Loucy (cell line): ENCODE data around the gene NCAM1.

Experiments
- H2AFZ ChIP-seq: fragments of 200-600 bp; sonication (generic); 2 replicates; pipeline ENCODE4 v1.6.0; 2016; ENCODE audit warnings: antibody characterized with exemption, mild to moderate bottlenecking, low read length, moderate library complexity
- H3F3A ChIP-seq: fragments of 200-600 bp; 2 replicates; pipeline ENCODE4 v1.6.0; 2016; ENCODE audit warnings: antibody characterized with exemption, low read depth, mild to moderate bottlenecking
- H3K27me3 ChIP-seq: fragments of 200-600 bp; sonication (generic); 2 replicates; pipeline ENCODE4 v1.6.1; 2014; ENCODE audit warnings: low read length, mild to moderate bottlenecking; ENCODE audit not compliant: insufficient read depth, poor library complexity, severe bottlenecking
- H3K36me3 ChIP-seq: fragments of 200-600 bp; sonication (generic); 2 replicates; pipeline ENCODE4 v1.6.1; 2016; ENCODE audit warnings: low read length; ENCODE audit not compliant: insufficient read depth
- H3K4me1 ChIP-seq: fragments of 200-600 bp; sonication (generic); 2 replicates; pipeline ENCODE4 v1.5.1; 2014; ENCODE audit warnings: low read length, mild to moderate bottlenecking; ENCODE audit not compliant: insufficient read depth, poor library complexity, severe bottlenecking
- H3K4me2 ChIP-seq: fragments of 200-600 bp; sonication (generic); 2 replicates; pipeline ENCODE4 v1.6.0; 2014; ENCODE audit warnings: antibody characterized with exemption, low read length, low read depth, mild to moderate bottlenecking; ENCODE audit not compliant: poor library complexity, severe bottlenecking
- H3K4me3 ChIP-seq: fragments of 200-600 bp; sonication (generic); 2 replicates; pipeline ENCODE4 v1.5.1; 2014; ENCODE audit warnings: low read length, mild to moderate bottlenecking, mixed read lengths; ENCODE audit not compliant: poor library complexity, severe bottlenecking
- H3K79me2 ChIP-seq: fragments of 200-600 bp; sonication (generic); 2 replicates; pipeline ENCODE4 v1.6.1; 2014; ENCODE audit warnings: low read length; ENCODE audit not compliant: insufficient read depth
- H3K9ac ChIP-seq: fragments of 200-600 bp; sonication (generic); 2 replicates; pipeline ENCODE4 v1.6.0; 2014; ENCODE audit warnings: mild to moderate bottlenecking, low read depth, low read length, moderate library complexity; ENCODE audit not compliant: poor library complexity, severe bottlenecking
- H3K9me2 ChIP-seq: fragments of 200-600 bp; sonication (generic); replicated peaks from 2 replicates; pipeline ENCODE4 v1.6.1; 2016; ENCODE audit warnings: low read depth, low read length, mixed read lengths
- H3K9me3 ChIP-seq: fragments of 200-600 bp; sonication (generic); 2 replicates; pipeline ENCODE4 v1.6.1; 2014; ENCODE audit warnings: mild to moderate bottlenecking, antibody characterized with exemption, low read length, low read depth; ENCODE audit not compliant: insufficient read depth
- H4K20me1 ChIP-seq: fragments of 200-600 bp; sonication (generic); 2 replicates; pipeline ENCODE4 v1.6.0; 2014; ENCODE audit warnings: antibody characterized with exemption, low read length, mild to moderate bottlenecking; ENCODE audit not compliant: insufficient read depth, poor library complexity, severe bottlenecking
- CTCF ChIP-seq: fragments of 200-600 bp; sonication (generic); conservative IDR thresholded peaks from 2 replicates; pipeline ENCODE4 v1.5.1; 2014; ENCODE audit warnings: mild to moderate bottlenecking, antibody characterized with exemption, low read length
- EZH2phosphoT487 ChIP-seq: fragments of 200-600 bp; IDR thresholded peaks from 2 replicates; pipeline ENCODE4 v1.6.1; 2018; ENCODE audit warnings: antibody characterized with exemption, mild to moderate bottlenecking, moderate library complexity, borderline replicate concordance

The NCAM1 gene

GRCh38 chr11:113124578-113124977, 163.4 kb downstream of the NCAM1 start:
- H3K79me2 ChIP-seq = no peaks in the 10 kb centered on the region
- no peaks in the 10 kb centered on the region for H3K4me1 ChIP-seq
- TF ChIP-seq EZH2phosphoT487 = no peak
- TF ChIP-seq CTCF = no peak
- H4K20me1 ChIP-seq = no peaks in the 10 kb centered on the region
- H3K9ac ChIP-seq = no peak overlapping the region
- no peaks in the 10 kb centered on the region for H3K9me3 ChIP-seq
- H2AFZ ChIP-seq = no peak overlapping the region
- no peaks in the 10 kb centered on the region for H3K36me3 ChIP-seq
- H3F3A ChIP-seq = no peaks in the 10 kb centered on the region
- no peak overlapping the region for H3K4me3 ChIP-seq
- no peaks in the 10 kb centered on the region for H3K27me3 ChIP-seq
- no peaks in the 10 kb centered on the region for H3K9me2 ChIP-seq
- H3K4me2 ChIP-seq = no peak overlapping the region

GRCh38 chr11:113129261-113129992, 168.2 kb downstream of the NCAM1 start:
- no peak overlapping the region for H3K9ac ChIP-seq
- TF ChIP-seq CTCF (no peak), EZH2phosphoT487 (no peak)
- H3K4me2 ChIP-seq = no peak overlapping the region
- H3F3A ChIP-seq = no peaks in the 10 kb centered on the region
- H3K4me1 ChIP-seq = no peaks in the 10 kb centered on the region
- H3K36me3 ChIP-seq = no peaks in the 10 kb centered on the region
- no peaks in the 10 kb centered on the region for H3K9me2 ChIP-seq
- H4K20me1 ChIP-seq = no peaks in the 10 kb centered on the region
- no peaks in the 10 kb centered on the region for H3K79me2 ChIP-seq
- no peak overlapping the region for H2AFZ ChIP-seq
- no peaks in the 10 kb centered on the region for H3K27me3 ChIP-seq
- no peaks in the 10 kb centered on the region for H3K9me3 ChIP-seq
- H3K4me3 ChIP-seq = no peak overlapping the region

- Histone ChIP-seq H3K4me3 (no peak overlapping the region), H3K4me1 (no peaks in the 10 kb centered on the region), H3K79me2 (no peaks in the 10 kb centered on the region), H3K9ac (no peak overlapping the region), H2AFZ (no peak overlapping the region), H3K36me3 (no peaks in the 10 kb centered on the region), H4K20me1 (no peaks in the 10 kb centered on the region), H3F3A (no peaks in the 10 kb centered on the region), H3K4me2 (no peak overlapping the region), H3K9me2 (no peaks in the 10 kb centered on the region), H3K9me3 (no peaks in the 10 kb centered on the region), H3K27me3 (no peaks in the 10 kb centered on the region)
- TF ChIP-seq CTCF = no peak
- TF ChIP-seq EZH2phosphoT487 = no peak
Observed at GRCh38 chr11:113131036-113131775, 170.0 kb downstream of the NCAM1 start.
